Right cardiac atrium (tissue), 5 donors: ENCODE measurements around the gene B4GALNT4. TPM values are rescaled to one million over a fixed set of nuclear protein-coding genes. Genes with fewer than 3 reads are reported as not detected.

ENCODE experiments used
- ATAC-seq, 2 donors: fragments of 200-7000 bp; cut with Tn5 transposase; one replicate each; pipeline versions ENCODE4 v1.8.0 to v1.9.1; 2020; ENCODE audit warnings: moderate library complexity in 2 of 2, mild to moderate bottlenecking in 1 of 2
- DNase-seq, 3 donors: peaks; one replicate each; pipeline ENCODE4 v3.0.0-alpha.2; 2020
- H3K27ac ChIP-seq: one replicate; pipeline ENCODE4 v1.5.1; 2013; ENCODE audit warnings: mild to moderate bottlenecking, low read length, control low read depth, moderate library complexity
- H3K27me3 ChIP-seq: one replicate; pipeline ENCODE4 v1.6.1; 2013; ENCODE audit not compliant: control insufficient read depth, insufficient read depth
- H3K4me1 ChIP-seq: one replicate; pipeline ENCODE4 v1.6.1; 2013; ENCODE audit warnings: low read length; ENCODE audit not compliant: control insufficient read depth, insufficient read depth
- H3K4me3 ChIP-seq: one replicate; pipeline ENCODE4 v1.5.1; 2013; ENCODE audit warnings: low read length, control low read depth
- H3K9me3 ChIP-seq: one replicate; pipeline ENCODE4 v1.6.1; 2013; ENCODE audit warnings: low read length; ENCODE audit not compliant: control insufficient read depth
- WGBS: extraction: QIAGEN DNeasy Blood & Tissue Kit; methylation state at CpG from one replicate; pipeline ENCODE4 v1.1.7; 2013; 5-methylcytosine and 5-hydroxymethylcytosine counted together
- intact Hi-C, 4 donors: fragments of 100-400 bp; cut with DNase I; formaldehyde crosslinking; loops; one replicate each; pipeline versions ENCODE4 v1.11.0 to v1.14.0; 2022 to 2023
- polyA plus RNA-seq: library from polyadenylated mRNA; stranded (reverse); fragments of 200-250 nt; gene quantifications from one replicate; pipeline ENCODE4 v1.2.3, GENCODE V29; 2013
- total RNA-seq, 4 donors: library from RNA; stranded (reverse); fragmentation: NEBNext Ultra II Directional; extraction: Animal tissue kit (Norgen Biotek cat#: 25700); gene quantifications; one replicate each; pipeline ENCODE4 v1.2.1, GENCODE V29; 2021
- donor health status: healthy with polysubstance abuse.
- donor health status: DM: no; HTN: yes; CAD: no.
- donor health status: DM: no; HTN: no; CAD: no.
- donor health status: DM: no; HTN: yes; CAD: no; lungs with severe emphysema.
- donor health status: DM: yes; HTN: yes; CAD: no.

The B4GALNT4 gene
- total and polyA plus RNA-seq, 5 donors: 1.0 to 2.5 (median 1.4) TPM

- no peak for ATAC-seq
- no peaks in the 10 kb centered on the region for H3K9me3 ChIP-seq
- H3K27ac ChIP-seq: no peak overlapping the region
- peaks cover 3% of the 10 kb centered on the region for H3K4me1 ChIP-seq
- no peak overlapping the region for H3K4me3 ChIP-seq
- DNase-seq: peak in 1 of 3 donors; percentile 28
- intact Hi-C loops: loop anchor here in 1 of 4 donors (10.0 kb wide), 1 partner anchor 47 kb away; the partner anchor contains the start of gene IFITM2
- 97% methylated on average over 14 of the region's 14 CpGs for WGBS
- no peaks in the 10 kb centered on the region for H3K27me3 ChIP-seq
Measured at GRCh38 chr11:351411-351810, 17.9 kb upstream of the B4GALNT4 start.

GRCh38 chr11:352456-353031, 16.8 kb upstream of the B4GALNT4 start:
- DNase-seq (peak in 1 of 3 donors; percentile 9), ATAC-seq (no peak)
- intact Hi-C loops: loop anchor here in 1 of 4 donors (10.0 kb wide), 1 partner anchor 48 kb away; the partner anchor contains the start of gene IFITM2

GRCh38 chr11:353179-353873, 16.0 kb upstream of the B4GALNT4 start:
- peak; percentile 64 to 67 for ATAC-seq
- DNase-seq: peak; percentile 93 to 97 (median 95)
- Histone ChIP-seq H3K27ac (peak overlapping the region; percentile 87), H3K9me3 (no peaks in the 10 kb centered on the region), H3K4me3 (no peak overlapping the region), H3K27me3 (no peaks in the 10 kb centered on the region), H3K4me1 (peaks cover 3% of the 10 kb centered on the region)
- 32% methylated on average over 16 of the region's 16 CpGs for WGBS
- intact Hi-C loops: loop anchor here in 1 of 4 donors (10.0 kb wide), 1 partner anchor 49 kb away; the partner anchor contains the start of gene IFITM2

More at GRCh38 chr11:352456-353031, 16.8 kb upstream of the B4GALNT4 start:
- Histone ChIP-seq H3K4me3 (no peak overlapping the region), H3K4me1 (peaks cover 3% of the 10 kb centered on the region), H3K27me3 (no peaks in the 10 kb centered on the region), H3K9me3 (no peaks in the 10 kb centered on the region), H3K27ac (peak overlapping the region; percentile 3)
- 94% methylated on average over 12 of the region's 12 CpGs for WGBS

- no peaks in the 10 kb centered on the region for H3K9me3 ChIP-seq
- ATAC-seq (peak; percentile 91 to 93), DNase-seq (peak; percentile 98)
- H3K4me1 ChIP-seq: peaks cover 3% of the 10 kb centered on the region
- intact Hi-C loops: loop anchor here in 3 of 4 donors (5.0 to 10.0 kb wide), 3 partner anchors 49 to 149 kb away; partner anchors contain the start of genes IFITM2 (in 3 of the 3), BET1L (in 1 of the 3) and RIC8A (in 1 of the 3)
- WGBS: 2% methylated on average over 76 of the region's 76 CpGs
- H3K27me3 ChIP-seq: no peaks in the 10 kb centered on the region
- H3K4me3 ChIP-seq: peak overlapping the region; percentile 18
- peak overlapping the region; percentile 98 for H3K27ac ChIP-seq
Measured at GRCh38 chr11:355581-356458, 13.5 kb upstream of the B4GALNT4 start.

- DNase-seq: peak in 1 of 3 donors; percentile 11
- intact Hi-C loops: loop anchor here in 3 of 4 donors (5.0 to 10.0 kb wide), 3 partner anchors 49 to 149 kb away; partner anchors contain the start of genes IFITM2 (in 3 of the 3), BET1L (in 1 of the 3) and RIC8A (in 1 of the 3)
- H3K9me3 ChIP-seq: no peaks in the 10 kb centered on the region
- ATAC-seq: no peak
- H3K27me3 ChIP-seq: no peaks in the 10 kb centered on the region
- no peak overlapping the region for H3K4me3 ChIP-seq
- H3K4me1 ChIP-seq: peaks cover 3% of the 10 kb centered on the region
- 83% methylated on average over 6 of the region's 6 CpGs for WGBS
- no peak overlapping the region for H3K27ac ChIP-seq
Measured at GRCh38 chr11:356610-357009, 12.7 kb upstream of the B4GALNT4 start.

- intact Hi-C loops: loop anchor here in 3 of 4 donors (5.0 to 10.0 kb wide), 3 partner anchors 50 to 150 kb away; partner anchors contain the start of genes IFITM2 (in 3 of the 3), BET1L (in 1 of the 3) and RIC8A (in 1 of the 3)
- peaks cover 3% of the 10 kb centered on the region for H3K4me1 ChIP-seq
- DNase-seq (no peak), ATAC-seq (no peak)
- 93% methylated on average over 4 of the region's 4 CpGs for WGBS
- no peaks in the 10 kb centered on the region for H3K9me3 ChIP-seq
- no peak overlapping the region for H3K27ac ChIP-seq
- no peaks in the 10 kb centered on the region for H3K27me3 ChIP-seq
- no peak overlapping the region for H3K4me3 ChIP-seq
Measured at GRCh38 chr11:357582-357981, 11.7 kb upstream of the B4GALNT4 start.

- WGBS: 69% methylated on average over 34 of the region's 34 CpGs
- ATAC-seq (no peak), DNase-seq (peak in 1 of 3 donors; percentile 47)
- peaks cover 3% of the 10 kb centered on the region for H3K4me1 ChIP-seq
- H3K9me3 ChIP-seq: no peaks in the 10 kb centered on the region
- intact Hi-C loops: loop anchor here in 3 of 4 donors (5.0 to 10.0 kb wide), 3 partner anchors 51 to 151 kb away; partner anchors contain the start of genes IFITM2 (in 3 of the 3), BET1L (in 1 of the 3) and RIC8A (in 1 of the 3)
- no peaks in the 10 kb centered on the region for H3K27me3 ChIP-seq
- no peak overlapping the region for H3K4me3 ChIP-seq
- H3K27ac ChIP-seq: no peak overlapping the region
Measured at GRCh38 chr11:358129-358800, 11.0 kb upstream of the B4GALNT4 start.

GRCh38 chr11:359181-359714, 10.1 kb upstream of the B4GALNT4 start:
- intact Hi-C loops: loop anchor here in 3 of 4 donors (5.0 to 10.0 kb wide), 3 partner anchors 52 to 152 kb away; partner anchors contain the start of genes IFITM2 (in 3 of the 3), BET1L (in 1 of the 3) and RIC8A (in 1 of the 3)

GRCh38 chr11:360326-361280, 8.7 kb upstream of the B4GALNT4 start:
- intact Hi-C loops: no loop called here
- 90% methylated on average over 22 of the region's 22 CpGs for WGBS
- no peaks in the 10 kb centered on the region for H3K9me3 ChIP-seq
- H3K4me3 ChIP-seq: no peak overlapping the region
- H3K4me1 ChIP-seq: no peaks in the 10 kb centered on the region
- DNase-seq: peak in 1 of 3 donors; percentile 67
- H3K27ac ChIP-seq: no peak overlapping the region
- peak in 1 of 2 donors; percentile 28 for ATAC-seq
- H3K27me3 ChIP-seq: no peaks in the 10 kb centered on the region

More at GRCh38 chr11:359181-359714, 10.1 kb upstream of the B4GALNT4 start:
- H3K27ac ChIP-seq: no peak overlapping the region
- ATAC-seq: no peak
- H3K4me3 ChIP-seq: no peak overlapping the region
- DNase-seq: peak in 1 of 3 donors; percentile 40
- no peaks in the 10 kb centered on the region for H3K27me3 ChIP-seq
- peaks cover 3% of the 10 kb centered on the region for H3K4me1 ChIP-seq
- H3K9me3 ChIP-seq: no peaks in the 10 kb centered on the region
- 81% methylated on average over 5 of the region's 5 CpGs for whole genome bisulfite sequencing
